GM19395 (cell line): ENCODE measurements around the gene KLHDC1.
"Not testable (repeated sequence)": the region's sequence is repeated elsewhere in the genome, so short reads cannot be mapped to it uniquely, and the experiment has no call there.

Source experiments
- ATAC-seq: cut with Tn5 transposase; IDR thresholded peaks from one replicate; pipeline ENCODE4 v1.9.1; 2021; ENCODE audit warnings: mild to moderate bottlenecking, moderate library complexity; ENCODE audit not compliant: unreplicated experiment

KLHDC1 gene, protein sequence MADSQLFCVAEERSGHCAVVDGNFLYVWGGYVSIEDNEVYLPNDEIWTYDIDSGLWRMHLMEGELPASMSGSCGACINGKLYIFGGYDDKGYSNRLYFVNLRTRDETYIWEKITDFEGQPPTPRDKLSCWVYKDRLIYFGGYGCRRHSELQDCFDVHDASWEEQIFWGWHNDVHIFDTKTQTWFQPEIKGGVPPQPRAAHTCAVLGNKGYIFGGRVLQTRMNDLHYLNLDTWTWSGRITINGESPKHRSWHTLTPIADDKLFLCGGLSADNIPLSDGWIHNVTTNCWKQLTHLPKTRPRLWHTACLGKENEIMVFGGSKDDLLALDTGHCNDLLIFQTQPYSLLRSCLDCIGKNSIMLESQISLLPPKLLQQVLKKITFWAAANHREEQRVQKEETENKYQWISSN

DNA sequence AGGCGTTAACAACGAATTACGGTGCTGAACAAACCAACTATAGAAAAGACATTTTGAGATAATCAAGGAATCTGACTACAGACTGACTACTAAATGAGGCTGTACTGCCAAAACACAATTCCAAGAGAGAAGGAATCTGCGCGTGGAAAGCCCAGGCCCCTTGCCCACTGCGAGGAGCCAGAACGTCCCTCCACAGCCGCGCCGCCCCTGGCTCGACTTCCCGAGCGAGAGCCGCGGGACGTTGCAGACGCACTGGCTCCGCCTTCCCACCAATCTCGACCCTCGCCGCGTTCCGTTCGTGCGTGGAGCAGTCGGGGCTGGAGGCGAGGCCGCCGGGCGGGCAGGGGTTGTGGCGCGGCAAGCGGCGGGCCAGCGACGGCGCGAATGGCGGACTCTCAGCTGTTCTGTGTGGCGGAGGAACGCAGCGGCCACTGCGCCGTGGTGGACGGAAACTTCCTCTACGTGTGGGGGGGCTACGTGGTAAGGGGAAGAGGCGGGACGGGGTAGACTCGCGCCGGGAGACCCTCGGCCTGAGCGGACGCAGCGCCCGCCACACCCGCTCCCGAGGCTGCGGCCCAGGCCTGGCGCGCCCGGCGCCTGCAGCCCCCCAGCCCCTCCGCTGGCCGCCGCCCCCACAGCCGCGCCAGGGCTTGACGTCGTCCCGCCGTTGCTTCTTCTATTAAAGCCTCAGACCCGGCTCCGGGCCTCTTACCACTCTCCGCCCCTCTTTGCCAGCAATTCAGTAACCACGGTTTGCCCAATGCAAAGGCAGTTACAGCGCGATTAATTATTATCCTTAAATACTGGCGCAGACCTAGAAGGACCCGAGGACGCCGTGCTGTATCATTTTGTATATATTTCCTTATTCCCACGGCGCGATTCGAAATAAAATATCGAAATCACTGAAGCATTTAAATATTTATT, at the start of gene KLHDC1:
Gene KLHDC1 (plus strand): TSS at position 310 of the 924 bp plus-strand sequence. CDS start 75 bp downstream, at position 385.
- ATAC-seq: peak; percentile 70

DNA sequence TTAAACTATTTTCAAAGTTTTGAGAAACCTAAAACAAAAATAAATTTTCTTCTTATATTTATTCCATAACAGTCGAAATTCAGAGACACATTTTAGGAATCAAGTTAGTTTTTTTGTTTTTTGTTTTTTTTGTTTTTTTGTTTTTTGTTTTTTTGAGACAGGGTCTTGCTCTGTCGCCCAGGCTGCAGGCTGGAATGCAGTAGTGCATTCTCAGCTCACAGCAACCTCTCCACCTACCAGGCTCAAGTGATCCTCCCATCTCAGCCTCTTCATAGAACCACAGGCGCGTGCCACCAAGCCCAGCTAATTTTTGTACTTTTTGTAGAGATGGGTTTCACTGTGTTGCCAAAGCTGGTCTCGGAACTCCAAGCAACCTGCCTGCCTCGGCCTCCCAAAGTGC, 39.4 kb upstream of the KLHDC1 start:
- ATAC-seq: no peak

DNA sequence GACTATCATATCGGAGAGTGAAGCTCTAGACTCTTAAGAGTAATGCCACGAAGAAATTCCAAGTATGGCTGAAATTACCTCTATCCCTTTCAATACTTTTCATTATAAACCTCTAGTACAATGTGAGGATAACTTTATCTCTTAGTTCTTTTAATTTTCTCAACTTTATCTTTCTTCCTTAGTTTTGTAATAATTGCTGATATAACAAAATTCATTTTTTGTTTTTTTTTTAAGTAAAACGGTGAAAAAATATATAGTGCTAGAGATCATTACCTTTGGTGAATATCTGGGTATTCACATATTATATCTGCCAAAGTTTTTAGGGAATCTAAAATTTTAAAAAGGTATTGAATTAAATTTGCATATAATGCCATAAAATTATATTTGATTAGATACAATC, 38.4 kb upstream of the KLHDC1 start:
- no peak for ATAC-seq

DNA sequence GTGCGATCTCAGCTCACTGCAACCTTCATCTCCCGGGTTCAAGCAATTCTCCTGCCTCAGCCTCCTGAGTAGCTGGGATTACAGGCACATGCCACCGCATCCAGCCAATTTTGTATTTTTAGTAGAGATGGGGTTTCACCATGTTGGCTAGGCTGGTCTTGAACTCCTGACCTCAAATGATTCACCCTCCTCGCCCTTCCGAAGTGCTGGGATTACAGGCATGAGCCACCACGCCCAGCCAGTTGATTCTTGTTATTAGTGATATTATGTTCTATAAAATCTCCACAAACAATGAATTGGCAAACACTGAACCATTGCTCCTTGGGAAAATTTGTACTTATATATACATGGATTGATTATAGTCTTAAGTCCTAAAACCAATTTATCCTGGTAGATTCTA, 35.4 kb upstream of the KLHDC1 start:
- not testable (repeated sequence) for ATAC-seq

DNA sequence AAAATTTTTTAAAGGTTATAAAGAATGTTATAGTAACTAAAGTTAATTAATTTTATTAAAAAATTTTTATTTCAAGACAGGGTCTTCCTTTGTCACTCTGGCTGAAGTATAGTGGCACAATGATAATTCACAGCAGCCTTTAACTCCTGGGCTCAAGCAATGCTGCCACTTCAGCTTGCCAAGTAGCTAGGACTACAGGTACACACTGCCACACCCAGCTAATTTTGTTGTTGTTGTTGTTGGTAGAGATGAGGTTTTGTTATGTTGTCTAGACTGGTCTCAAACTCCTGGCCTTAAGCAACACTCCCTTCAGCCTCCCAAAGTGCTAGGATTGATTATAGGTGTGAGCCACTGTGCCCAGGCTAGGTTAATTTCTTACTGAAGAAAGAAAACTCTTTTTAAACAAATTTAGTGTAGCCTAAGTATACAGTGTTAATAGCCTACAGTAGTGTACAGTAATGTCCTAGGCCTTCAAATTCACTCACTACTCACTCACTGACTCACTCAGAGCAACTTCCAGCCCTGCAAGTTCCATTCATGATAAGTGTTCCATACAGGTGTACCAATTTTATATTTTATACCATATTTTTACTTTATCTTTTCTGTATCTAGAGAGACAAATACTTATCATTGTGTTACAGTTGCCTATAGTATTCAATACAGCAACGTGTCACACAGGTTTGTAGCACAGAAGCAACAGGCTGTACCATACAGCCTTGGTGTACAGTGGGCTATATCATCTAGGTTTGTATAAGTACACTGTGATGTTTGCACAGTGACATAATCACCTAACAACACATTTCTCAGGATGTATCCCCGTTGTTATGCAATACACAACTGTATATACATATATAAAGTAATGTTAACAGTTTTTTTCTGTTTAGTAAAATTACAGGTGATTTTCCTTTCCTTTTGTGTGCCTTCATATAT, 33.1 kb upstream of the KLHDC1 start:
- no peak for ATAC-seq

DNA sequence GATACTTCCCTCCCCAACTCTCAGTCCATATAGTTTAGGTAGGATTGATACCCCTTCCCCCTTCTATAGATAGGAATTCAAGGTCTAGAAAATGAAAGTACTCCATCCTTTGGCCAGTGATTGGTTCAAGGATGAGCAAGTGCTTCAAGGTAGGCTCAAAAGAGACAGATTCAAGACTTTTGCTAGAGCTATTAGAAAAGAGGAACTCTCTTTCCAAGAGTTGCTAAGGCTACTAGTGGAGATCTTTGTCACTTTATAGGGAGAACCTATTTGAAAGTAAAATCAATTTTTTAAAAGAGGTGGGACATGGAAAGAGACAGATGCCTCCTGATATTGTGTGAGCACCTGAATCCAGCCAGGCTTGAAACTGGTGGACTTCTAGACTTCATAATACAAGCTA, 22.4 kb upstream of the KLHDC1 start:
- no peak for ATAC-seq

DNA sequence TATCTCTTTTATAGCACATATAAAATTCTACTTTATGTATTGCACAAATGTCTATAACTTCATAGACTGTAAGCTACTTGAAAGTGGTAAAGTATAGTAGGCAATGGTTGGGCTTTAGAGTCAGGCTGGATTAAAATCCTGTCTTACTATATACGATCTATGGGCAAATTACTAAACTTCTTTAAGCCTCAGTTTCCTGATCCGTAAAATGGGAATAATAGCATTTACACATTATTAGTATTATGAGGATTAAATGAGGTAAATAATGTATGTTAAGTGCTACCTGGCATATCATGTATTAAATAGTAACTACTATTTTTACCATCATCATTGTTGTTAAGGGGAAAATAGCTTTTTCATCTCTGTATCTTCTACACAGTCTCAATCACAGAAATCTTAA, 19.3 kb upstream of the KLHDC1 start:
- ATAC-seq: no peak

DNA sequence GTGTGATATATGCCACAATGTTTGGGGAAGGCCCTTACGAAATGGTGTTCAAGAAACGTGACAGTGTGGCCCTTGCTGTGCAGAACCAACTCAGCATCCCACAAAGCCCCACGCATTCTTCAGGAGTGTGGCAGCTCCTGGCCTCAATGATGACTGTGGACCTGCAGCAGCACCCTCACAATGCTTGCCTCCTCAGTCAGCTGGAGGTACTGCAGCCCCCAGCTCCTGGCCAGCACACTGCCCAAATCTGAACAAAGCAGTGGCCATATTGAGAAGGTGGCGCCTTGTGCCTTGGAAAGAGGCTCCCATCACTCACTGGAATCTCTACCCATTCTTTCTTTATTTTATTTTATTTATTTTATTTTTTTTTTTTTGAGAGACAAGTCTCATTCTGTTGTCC, 15.3 kb upstream of the KLHDC1 start:
- ATAC-seq: no peak

DNA sequence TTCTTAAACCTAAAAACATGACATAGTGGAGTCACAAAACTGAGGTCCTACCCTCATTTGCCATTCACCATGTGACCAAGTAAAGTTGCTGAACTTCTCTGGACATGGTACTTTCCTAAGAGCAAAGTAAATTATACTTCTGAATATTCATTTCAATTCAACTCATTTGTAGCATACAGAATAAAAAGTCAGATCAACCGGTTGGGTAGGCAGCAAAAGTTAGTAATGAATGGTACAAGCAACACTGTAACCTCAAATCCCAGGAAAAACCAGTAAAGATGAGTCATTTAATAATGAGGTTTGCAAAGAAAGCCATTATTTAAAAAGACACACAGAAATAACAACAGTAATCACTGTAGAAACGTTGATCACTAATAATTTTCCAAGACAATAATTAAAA, 13.6 kb upstream of the KLHDC1 start:
- no peak for ATAC-seq

DNA sequence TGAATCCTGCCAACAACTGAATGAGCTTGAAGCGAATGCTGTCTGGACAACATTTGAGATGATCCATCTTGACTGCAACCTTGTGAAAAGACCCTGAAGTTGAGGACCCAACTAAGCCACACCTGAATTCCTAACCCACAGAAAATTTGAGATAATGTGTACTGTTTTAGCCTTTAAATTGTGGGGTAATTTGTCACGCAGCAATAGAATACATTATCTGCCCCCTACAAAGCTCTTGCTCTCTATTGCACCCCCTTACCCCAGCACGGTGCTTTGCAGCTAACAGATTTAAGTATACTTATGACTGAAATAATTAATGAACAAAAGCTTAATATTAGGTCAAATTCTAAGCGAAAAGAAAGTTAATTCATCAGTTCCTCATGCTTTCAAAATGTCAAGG, 6.5 kb upstream of the KLHDC1 start:
- ATAC-seq: no peak

DNA sequence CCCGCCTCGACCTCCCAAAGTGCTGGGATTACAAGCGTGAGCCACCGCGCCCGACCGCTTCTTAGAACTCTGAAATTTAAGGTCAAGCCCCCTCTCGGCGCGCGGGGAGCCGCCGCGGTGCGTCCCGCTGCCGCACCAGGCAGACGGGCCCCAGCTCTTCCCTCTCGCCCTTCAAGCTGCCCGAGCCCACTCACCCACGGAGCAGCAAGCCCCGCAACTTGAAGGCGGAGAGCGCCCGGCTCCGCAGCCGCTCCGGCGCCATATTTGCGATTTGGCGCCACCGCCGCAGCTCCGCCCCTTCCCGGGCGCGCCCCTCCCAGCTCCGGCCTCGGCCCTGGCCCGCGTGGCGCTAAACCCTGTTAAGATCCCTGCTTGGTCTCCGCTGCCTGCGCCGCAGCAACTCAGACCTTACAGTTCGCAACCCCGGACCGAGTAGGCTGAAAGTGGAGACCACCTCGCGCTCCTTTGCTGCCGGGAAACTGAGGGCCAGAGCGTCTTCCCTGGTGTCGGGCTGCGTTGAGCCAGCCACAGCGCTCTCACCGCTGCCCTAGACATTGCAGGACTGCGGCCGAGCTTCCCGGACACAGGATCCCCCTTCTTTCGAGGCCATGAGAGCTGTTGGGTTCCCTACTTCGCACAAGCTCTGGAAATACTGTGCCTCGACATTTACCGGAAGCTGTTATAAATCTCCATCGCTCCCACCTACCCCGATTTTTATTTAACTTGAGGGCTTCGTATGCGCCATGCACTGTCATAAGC, 4.8 kb upstream of the KLHDC1 start, which contains the start of gene POLE2:
Gene POLE2 (minus strand): TSS at position 273 of the 759 bp plus-strand sequence. CDS start 11 bp downstream, at position 262.
- ATAC-seq: peak; percentile 87

DNA sequence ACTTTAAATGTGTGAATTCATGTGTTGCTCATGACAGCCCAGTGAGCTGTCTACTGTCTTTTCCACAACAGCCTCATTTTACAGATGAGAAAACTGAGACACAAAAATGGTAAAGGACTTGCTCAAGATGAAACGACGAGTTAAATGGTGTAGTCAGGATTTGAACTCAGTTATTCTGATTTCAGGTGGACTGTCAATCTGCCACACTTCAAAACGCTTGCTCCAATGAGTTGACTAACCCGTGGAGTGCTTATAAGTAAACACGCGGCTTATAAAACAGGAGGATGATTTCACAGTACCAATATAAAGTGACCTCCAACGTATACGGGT, 4.3 kb upstream of the KLHDC1 start:
- no peak for ATAC-seq

DNA sequence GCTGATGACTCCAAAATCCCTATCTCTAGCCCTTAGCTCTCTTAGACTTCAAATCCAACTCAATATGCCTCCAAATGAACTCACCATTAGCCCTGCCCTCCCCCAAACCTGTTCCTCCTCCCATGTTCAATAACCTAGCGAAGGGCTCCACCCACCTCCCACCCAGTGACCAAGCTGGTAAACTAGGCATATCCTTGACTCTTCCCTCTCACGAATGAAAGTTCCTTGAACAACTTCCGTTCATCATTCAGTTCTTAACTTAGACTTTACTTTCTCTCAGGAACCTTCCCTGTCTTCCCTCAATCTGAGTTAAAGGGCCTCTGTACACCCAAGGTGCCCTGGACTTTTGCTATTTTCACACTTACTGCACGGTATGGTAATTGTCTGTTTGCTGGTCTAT, 1.9 kb upstream of the KLHDC1 start:
- no peak for ATAC-seq

DNA sequence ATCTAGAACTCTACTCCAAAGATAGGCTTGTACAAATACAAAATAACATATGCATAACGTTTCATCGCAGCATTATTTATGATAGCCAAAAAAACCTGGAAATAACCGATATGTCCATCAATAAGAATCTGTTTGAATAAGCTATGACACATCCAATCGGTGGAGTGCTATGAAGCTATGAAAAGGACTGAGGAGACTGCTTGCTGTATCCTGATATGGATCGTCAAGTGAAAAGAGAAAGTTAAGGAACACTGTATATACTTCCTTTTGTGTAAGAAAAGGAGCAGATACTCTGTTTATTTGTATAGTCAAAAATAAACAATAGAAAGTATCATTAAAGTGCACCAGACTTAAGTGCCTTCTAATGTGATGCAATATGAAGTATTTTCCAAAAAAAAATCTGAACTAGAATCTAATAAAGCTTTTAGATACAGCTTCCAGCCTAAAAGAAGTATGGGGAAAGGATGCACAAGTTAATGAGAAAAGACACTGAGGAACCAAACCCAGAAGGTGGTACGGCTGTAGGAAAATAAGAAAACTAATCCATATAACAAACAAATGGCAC, 645 bp upstream of the KLHDC1 start:
- ATAC-seq: no peak

DNA sequence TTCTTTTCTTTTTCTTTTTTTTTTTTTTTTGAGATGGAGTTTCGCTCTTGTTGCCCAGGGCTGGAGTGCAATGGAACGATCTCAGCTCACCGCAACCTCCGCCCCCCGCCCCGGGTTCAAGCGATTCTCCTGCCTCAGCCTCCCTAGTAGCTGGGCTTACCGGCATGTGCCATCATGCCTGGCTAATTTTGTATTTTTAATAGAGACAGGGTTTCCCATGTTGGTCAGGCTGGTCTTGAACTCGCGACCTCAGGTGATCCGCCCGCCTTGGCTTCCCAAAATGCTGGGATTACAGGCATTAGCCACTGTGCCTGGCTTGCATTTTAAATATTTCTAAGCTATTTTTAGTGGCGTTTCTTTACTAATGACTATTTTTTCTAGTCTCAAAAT, 810 bp downstream of the KLHDC1 start:
- ATAC-seq: not testable (repeated sequence)

DNA sequence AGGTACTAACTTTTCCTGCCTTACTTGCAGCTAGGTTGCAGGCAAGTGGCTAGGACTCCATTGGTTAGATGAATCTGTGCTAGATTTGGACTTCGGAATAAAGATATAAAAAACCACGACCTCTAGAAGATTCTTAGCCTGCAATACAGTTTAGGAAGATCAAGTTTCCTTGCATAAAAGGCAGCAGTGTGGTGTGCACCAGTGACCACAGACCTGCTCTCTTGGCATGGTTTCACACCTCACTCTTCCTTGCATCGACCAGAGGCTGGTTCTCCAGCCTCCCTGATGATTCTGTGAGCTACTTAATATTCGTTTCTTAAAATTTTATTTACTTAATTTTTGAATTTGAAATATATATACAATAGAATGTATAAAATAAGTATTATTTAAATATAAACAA, 9.8 kb downstream of the KLHDC1 start:
- ATAC-seq: no peak

DNA sequence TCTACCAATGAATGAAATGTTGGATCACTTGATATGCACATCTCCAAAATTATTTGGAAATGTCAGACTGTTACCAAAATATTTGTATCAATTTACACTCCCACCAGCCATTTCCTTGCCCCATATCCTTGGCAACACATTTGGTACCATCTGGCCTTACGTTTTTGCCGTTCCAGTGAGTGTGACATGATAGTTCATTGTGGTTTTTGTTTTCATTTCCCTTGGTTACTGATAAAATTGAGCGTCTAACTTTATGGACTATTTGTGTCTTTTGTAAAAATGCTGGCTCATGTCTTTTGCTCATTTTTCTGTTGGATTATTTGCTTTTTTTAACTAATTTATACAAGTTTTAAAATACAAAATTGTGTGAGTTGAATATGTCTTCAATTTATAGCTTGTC, 11.0 kb downstream of the KLHDC1 start:
- ATAC-seq: no peak

DNA sequence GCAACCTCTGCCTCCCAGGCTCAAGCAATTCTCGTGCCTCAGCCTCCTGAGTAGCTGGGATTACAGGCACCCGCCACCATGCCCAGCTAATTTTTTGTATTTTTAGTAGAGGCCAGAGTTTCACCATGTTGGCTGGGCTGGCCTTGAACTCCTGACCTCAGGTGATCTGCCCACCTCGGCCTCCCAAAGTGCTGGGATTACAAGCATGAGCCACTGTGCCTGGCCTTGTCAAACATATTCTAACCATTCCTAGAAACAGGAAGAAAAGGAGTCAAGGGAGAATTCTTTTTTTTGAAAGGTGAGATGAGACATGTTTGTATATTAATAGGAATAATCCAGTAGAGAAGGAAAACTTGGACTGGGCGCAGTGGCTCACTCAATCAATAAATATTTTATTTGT, 11.6 kb downstream of the KLHDC1 start:
- not testable (repeated sequence) for ATAC-seq

DNA sequence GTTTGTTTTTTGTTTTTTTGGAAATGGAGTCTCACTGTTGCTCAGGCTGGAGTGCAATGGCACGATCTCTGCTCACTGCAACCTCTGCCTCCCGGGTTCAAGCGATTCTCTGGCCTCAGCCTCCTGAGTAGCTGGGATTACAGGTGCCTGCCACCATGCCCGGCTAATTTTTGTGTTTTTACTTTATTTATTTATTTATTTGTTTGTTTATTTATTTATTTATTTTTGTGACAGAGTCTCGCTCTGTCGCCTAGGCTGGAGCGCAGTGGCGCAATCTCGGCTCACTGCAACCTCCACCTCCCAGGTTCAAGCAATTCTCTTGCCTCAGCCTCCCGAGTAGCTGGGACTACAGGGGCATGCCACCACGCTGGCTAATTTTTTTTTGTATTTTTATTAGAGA, 18.1 kb downstream of the KLHDC1 start:
- not testable (repeated sequence) for ATAC-seq

DNA sequence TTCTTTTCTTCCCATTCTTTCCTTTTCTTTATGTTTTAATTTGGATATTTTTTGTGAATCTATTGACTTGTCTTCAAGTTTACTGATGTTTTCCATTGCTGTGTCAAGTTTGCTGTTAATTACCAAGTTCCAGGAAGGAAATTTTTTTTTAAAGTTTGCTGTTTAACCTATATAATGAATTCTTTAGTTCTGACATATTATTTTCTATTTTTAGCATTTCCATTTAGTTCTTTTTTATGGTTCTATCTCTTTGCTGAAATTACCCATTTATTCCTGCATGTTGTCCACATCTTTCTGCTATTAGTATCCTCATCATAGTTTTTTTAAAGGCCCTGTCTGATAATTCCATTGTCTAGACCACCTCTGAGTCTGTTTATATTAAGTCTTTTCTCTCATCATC, 27.8 kb downstream of the KLHDC1 start:
- no peak for ATAC-seq
